HuH-7.5 (cell line): ENCODE measurements around the gene ACTR8.

Source experiments
- DNase-seq: peaks from one replicate; pipeline ENCODE4 v3.0.0; 2011; ENCODE audit warnings: low spot score

ACTR8 gene

GRCh38 chr3:53834429-53835095 is 47.4 kb downstream of the ACTR8 start:
- no peak for DNase-seq

- DNase-seq = no peak
Measured at GRCh38 chr3:53833700-53834099, 48.3 kb downstream of the ACTR8 start.

- DNase-seq = no peak
Measured at GRCh38 chr3:53833053-53833645, 48.8 kb downstream of the ACTR8 start.

GRCh38 chr3:53830944-53831343 is 51.0 kb downstream of the ACTR8 start:
- no peak for DNase-seq

GRCh38 chr3:53829605-53830004 is 52.3 kb downstream of the ACTR8 start:
- no peak for DNase-seq

GRCh38 chr3:53828581-53828980 is 53.4 kb downstream of the ACTR8 start:
- DNase-seq = no peak

GRCh38 chr3:53826048-53826447 is 55.9 kb downstream of the ACTR8 start:
- DNase-seq = no peak

GRCh38 chr3:53824795-53825194 is 57.2 kb downstream of the ACTR8 start:
- DNase-seq = no peak

- DNase-seq = no peak
Measured at GRCh38 chr3:53823956-53824657, 57.8 kb downstream of the ACTR8 start.

GRCh38 chr3:53823026-53823955 is 58.7 kb downstream of the ACTR8 start:
- DNase-seq = no peak

GRCh38 chr3:53822331-53822741 is 59.6 kb downstream of the ACTR8 start:
- DNase-seq = no peak

- DNase-seq = no peak
Measured at GRCh38 chr3:53821631-53822121, 60.3 kb downstream of the ACTR8 start.

GRCh38 chr3:53820756-53821580 is 61.0 kb downstream of the ACTR8 start:
- no peak for DNase-seq

- no peak for DNase-seq
Measured at GRCh38 chr3:53820084-53820483, 61.9 kb downstream of the ACTR8 start.

GRCh38 chr3:53819163-53819868 is 62.6 kb downstream of the ACTR8 start:
- DNase-seq = no peak

- DNase-seq = no peak
Measured at GRCh38 chr3:53818221-53819162, 63.5 kb downstream of the ACTR8 start.

GRCh38 chr3:53817809-53818208 is 64.1 kb downstream of the ACTR8 start:
- no peak for DNase-seq

- DNase-seq = no peak
Measured at GRCh38 chr3:53817211-53817610, 64.7 kb downstream of the ACTR8 start.
